SU-DHL-6 (cell line): ENCODE results near the gene XRCC2.

Source experiments
- H2AFZ ChIP-seq: fragments of 200-600 bp; sonication (generic); 2 replicates; pipeline ENCODE4 v1.6.1; 2014; ENCODE audit warnings: low read depth, mild to moderate bottlenecking, moderate library complexity, mixed read lengths, antibody characterized with exemption, low read length; ENCODE audit not compliant: severe bottlenecking
- H3F3A ChIP-seq: fragments of 200-600 bp; shearing (Covaris generic); 2 replicates; pipeline ENCODE4 v1.6.0; 2016; ENCODE audit warnings: antibody characterized with exemption, mild to moderate bottlenecking; ENCODE audit not compliant: insufficient read depth
- H3K27ac ChIP-seq: fragments of 200-600 bp; sonication (generic); 2 replicates; pipeline ENCODE4 v1.5.1; 2016; ENCODE audit warnings: low read depth, mild to moderate bottlenecking, low read length, moderate library complexity, mixed read lengths
- H3K27me3 ChIP-seq: fragments of 200-600 bp; sonication (generic), shearing (Covaris generic); 2 replicates; pipeline ENCODE4 v1.6.0; 2014; ENCODE audit warnings: mild to moderate bottlenecking, low read length
- H3K36me3 ChIP-seq: fragments of 200-600 bp; sonication (generic); 2 replicates; pipeline ENCODE4 v1.6.1; 2014; ENCODE audit warnings: mild to moderate bottlenecking, low read length, mixed read lengths
- H3K4me2 ChIP-seq: fragments of 300-600, 200-600 bp; shearing (Covaris generic), sonication (generic); 2 replicates; pipeline ENCODE4 v1.6.0; 2014; ENCODE audit warnings: low read length, low read depth, mild to moderate bottlenecking; ENCODE audit not compliant: poor library complexity, severe bottlenecking
- H3K4me3 ChIP-seq: fragments of 200-600 bp; sonication (generic); 2 replicates; pipeline ENCODE4 v1.5.1; 2014; ENCODE audit warnings: antibody characterized with exemption, low read length, mild to moderate bottlenecking, mixed read lengths; ENCODE audit not compliant: insufficient read depth, poor library complexity, severe bottlenecking
- H3K79me2 ChIP-seq: fragments of 200-600 bp; sonication (generic); 2 replicates; pipeline ENCODE4 v1.6.1; 2014; ENCODE audit warnings: mild to moderate bottlenecking, low read length, moderate library complexity; ENCODE audit not compliant: insufficient read depth
- H3K9ac ChIP-seq: fragments of 200-600 bp; sonication (generic); 2 replicates; pipeline ENCODE4 v1.7.0; 2014; ENCODE audit warnings: mild to moderate bottlenecking, low read length
- H3K9me2 ChIP-seq: fragments of 200-600 bp; sonication (generic); replicated peaks from 2 replicates; pipeline ENCODE4 v1.6.1; 2014; ENCODE audit warnings: low read length; ENCODE audit not compliant: insufficient read depth
- H3K9me3 ChIP-seq: fragments of 200-600 bp; sonication (generic); 2 replicates; pipeline ENCODE4 v1.6.1; 2014; ENCODE audit warnings: low read length, mixed read lengths; ENCODE audit not compliant: insufficient read depth
- H4K20me1 ChIP-seq: fragments of 200-600 bp; sonication (generic); 2 replicates; pipeline ENCODE4 v1.6.1; 2014; ENCODE audit warnings: low read depth, mild to moderate bottlenecking, antibody characterized with exemption, low read length, moderate library complexity, mixed read lengths
- CTCF ChIP-seq: fragments of 200-600 bp; sonication (generic); IDR thresholded peaks from one replicate; pipeline ENCODE4 v1.5.1; 2017; ENCODE audit warnings: antibody characterized with exemption, mild to moderate bottlenecking, low read length, moderate library complexity; ENCODE audit not compliant: insufficient read depth, poor library complexity, severe bottlenecking
- EZH2phosphoT487 ChIP-seq: fragments of 200-600 bp; sonication (generic), shearing (Covaris generic); conservative IDR thresholded peaks from 2 replicates; pipeline ENCODE4 v1.6.1; 2018; ENCODE audit warnings: mild to moderate bottlenecking, antibody characterized with exemption, low read length, moderate library complexity, mixed read lengths

The XRCC2 gene

GRCh38 chr7:152672626-152673025, 3.3 kb downstream of the XRCC2 start:
- TF ChIP-seq EZH2phosphoT487 = no peak
- TF ChIP-seq CTCF = no peak
- Histone ChIP-seq H4K20me1 (no peaks in the 10 kb centered on the region; the same call in 1 of the 2 replicates), H3K4me2 (peak overlapping the region; percentile 25), H3K27me3 (no peaks in the 10 kb centered on the region), H3K4me3 (no peak overlapping the region), H3K79me2 (peaks cover 79% of the 10 kb centered on the region), H2AFZ (no peak overlapping the region), H3K27ac (no peak overlapping the region), H3K9me3 (no peaks in the 10 kb centered on the region), H3F3A (peaks cover 10% of the 10 kb centered on the region), H3K9ac (no peak overlapping the region), H3K9me2 (no peaks in the 10 kb centered on the region), H3K36me3 (peaks cover 6% of the 10 kb centered on the region; the same call in 1 of the 2 replicates)

- no peak for TF ChIP-seq EZH2phosphoT487
- TF ChIP-seq CTCF = no peak
- Histone ChIP-seq H3K27me3 (no peaks in the 10 kb centered on the region), H3F3A (no peaks in the 10 kb centered on the region), H3K79me2 (peaks cover 95% of the 10 kb centered on the region), H3K4me2 (no peak overlapping the region), H3K9ac (no peak overlapping the region), H4K20me1 (no peaks in the 10 kb centered on the region; the same call in 1 of the 2 replicates), H3K4me3 (no peak overlapping the region), H2AFZ (no peak overlapping the region), H3K9me2 (no peaks in the 10 kb centered on the region), H3K36me3 (peaks cover 6% of the 10 kb centered on the region; the same call in 1 of the 2 replicates), H3K9me3 (no peaks in the 10 kb centered on the region), H3K27ac (no peak overlapping the region)
These were observed 6.2 kb downstream of the XRCC2 start for GRCh38 chr7:152669758-152670157.

GRCh38 chr7:152668975-152669374, 7.0 kb downstream of the XRCC2 start:
- Histone ChIP-seq H3K9me3 (no peaks in the 10 kb centered on the region), H3K9me2 (no peaks in the 10 kb centered on the region), H3K27me3 (no peaks in the 10 kb centered on the region), H3K36me3 (peaks cover 6% of the 10 kb centered on the region; the same call in 1 of the 2 replicates), H4K20me1 (no peaks in the 10 kb centered on the region; the same call in 1 of the 2 replicates), H3K27ac (no peak overlapping the region), H3K4me3 (no peak overlapping the region), H3K9ac (no peak overlapping the region), H3K4me2 (no peak overlapping the region), H3F3A (no peaks in the 10 kb centered on the region), H2AFZ (no peak overlapping the region), H3K79me2 (peaks cover 96% of the 10 kb centered on the region)
- TF ChIP-seq EZH2phosphoT487 (no peak), CTCF (no peak)

GRCh38 chr7:152667958-152668357, 8.0 kb downstream of the XRCC2 start:
- Histone ChIP-seq H3F3A (no peaks in the 10 kb centered on the region), H3K27me3 (no peaks in the 10 kb centered on the region), H2AFZ (no peak overlapping the region), H3K27ac (no peak overlapping the region), H3K36me3 (peaks cover 6% of the 10 kb centered on the region; the same call in 1 of the 2 replicates), H3K4me2 (no peak overlapping the region), H3K9me2 (no peaks in the 10 kb centered on the region), H4K20me1 (no peaks in the 10 kb centered on the region), H3K79me2 (peaks cover 96% of the 10 kb centered on the region), H3K9ac (no peak overlapping the region), H3K9me3 (no peaks in the 10 kb centered on the region), H3K4me3 (no peak overlapping the region)
- no peak for TF ChIP-seq CTCF
- no peak for TF ChIP-seq EZH2phosphoT487
